Measurements from ENCODE around the gene USP31. TPM values are rescaled to one million over a fixed set of nuclear protein-coding genes. Genes with fewer than 3 reads are reported as not detected.

USP31 gene
- 18.7 and 50.6 TPM in 2 replicates for total RNA-seq

GRCh38 chr16:23149267-23149992 lies at the start of gene USP31:
Gene USP31, minus strand, starts transcription at chr16:23149452. Its CDS starts 182 bp downstream, at chr16:23149270.
- DNase-seq (ENCODE audit: extremely low read depth, low read depth, low spot score) = no peak

GRCh38 chr16:23196539-23196938 lies 47.3 kb upstream of the USP31 start:
- no peak for DNase-seq (ENCODE audit: extremely low read depth, low read depth, low spot score)

GRCh38 chr16:23195366-23195978 lies 46.2 kb upstream of the USP31 start:
- DNase-seq (ENCODE audit: extremely low read depth, low read depth, low spot score) = no peak

- no peak for DNase-seq (ENCODE audit: extremely low read depth, low read depth, low spot score)
These were observed 45.4 kb upstream of the USP31 start for GRCh38 chr16:23194497-23195221.

GRCh38 chr16:23188911-23189310 lies 39.7 kb upstream of the USP31 start:
- no peak for DNase-seq (ENCODE audit: extremely low read depth, low read depth, low spot score)

- no peak for DNase-seq (ENCODE audit: extremely low read depth, low read depth, low spot score)
These were observed 38.1 kb upstream of the USP31 start for GRCh38 chr16:23187341-23187740.

GRCh38 chr16:23186171-23186570 lies 36.9 kb upstream of the USP31 start:
- DNase-seq (ENCODE audit: extremely low read depth, low read depth, low spot score) = no peak

- DNase-seq (ENCODE audit: extremely low read depth, low read depth, low spot score) = no peak
These were observed 36.4 kb upstream of the USP31 start for GRCh38 chr16:23185656-23186055.

GRCh38 chr16:23183543-23183862 lies 34.3 kb upstream of the USP31 start:
- DNase-seq (ENCODE audit: extremely low read depth, low read depth, low spot score) = no peak

- no peak for DNase-seq (ENCODE audit: extremely low read depth, low read depth, low spot score)
These were observed 33.7 kb upstream of the USP31 start, which contains the start of gene SCNN1G for GRCh38 chr16:23182679-23183542. Gene SCNN1G, plus strand, starts transcription at chr16:23182745. Its CDS starts 3,527 bp downstream, at chr16:23186272.

GRCh38 chr16:23182206-23182678 lies 33.0 kb upstream of the USP31 start:
- no peak for DNase-seq (ENCODE audit: extremely low read depth, low read depth, low spot score)

- no peak for DNase-seq (ENCODE audit: extremely low read depth, low read depth, low spot score)
These were observed 32.3 kb upstream of the USP31 start for GRCh38 chr16:23181506-23181905.

GRCh38 chr16:23175651-23176050 lies 26.4 kb upstream of the USP31 start:
- no peak for DNase-seq (ENCODE audit: extremely low read depth, low read depth, low spot score)

- no peak for DNase-seq (ENCODE audit: extremely low read depth, low read depth, low spot score)
These were observed 25.4 kb upstream of the USP31 start for GRCh38 chr16:23174622-23175021.

- DNase-seq (ENCODE audit: extremely low read depth, low read depth, low spot score) = no peak
These were observed 23.7 kb upstream of the USP31 start for GRCh38 chr16:23172994-23173393.

- no peak for DNase-seq (ENCODE audit: extremely low read depth, low read depth, low spot score)
These were observed 23.3 kb upstream of the USP31 start for GRCh38 chr16:23172583-23172982.

- DNase-seq (ENCODE audit: extremely low read depth, low read depth, low spot score) = no peak
These were observed 15.5 kb upstream of the USP31 start for GRCh38 chr16:23164736-23165135.

GRCh38 chr16:23163921-23164320 lies 14.7 kb upstream of the USP31 start:
- DNase-seq (ENCODE audit: extremely low read depth, low read depth, low spot score) = no peak

GRCh38 chr16:23160574-23160973 lies 11.3 kb upstream of the USP31 start:
- DNase-seq (ENCODE audit: extremely low read depth, low read depth, low spot score) = no peak

GRCh38 chr16:23160082-23160481 lies 10.8 kb upstream of the USP31 start:
- no peak for DNase-seq (ENCODE audit: extremely low read depth, low read depth, low spot score)

GRCh38 chr16:23158114-23158513 lies 8.9 kb upstream of the USP31 start:
- DNase-seq (ENCODE audit: extremely low read depth, low read depth, low spot score) = no peak
